Effector memory CD8-positive, alpha-beta T cell (primary cell): Measurements from ENCODE around the gene BACH2.

Experiments
- ATAC-seq: fragments of 150-1000 bp; cut with Tn5 transposase; replicated peaks from 2 replicates; pipeline ENCODE4 v1.10.0; 2021; ENCODE audit warnings: mild to moderate bottlenecking, moderate library complexity
- DNase-seq, 3 experiments: peaks; one replicate each; pipeline ENCODE4 v3.0.0; 2021
- H3K27ac Mint-ChIP-seq, 2 donors: one replicate each; pipeline ENCODE4 v1.8.0; 2022; ENCODE audit warnings: mild to moderate bottlenecking in 2 of 2, mixed read lengths in 2 of 2, moderate library complexity in 2 of 2
- H3K27me3 Mint-ChIP-seq, 2 donors: one replicate each; pipeline ENCODE4 v1.8.0; 2022; ENCODE audit warnings: mixed read lengths in 2 of 2
- H3K36me3 Mint-ChIP-seq: one replicate; pipeline ENCODE4 v1.8.0; 2022; ENCODE audit warnings: mild to moderate bottlenecking, moderate library complexity, mixed read lengths; ENCODE audit not compliant: insufficient read depth
- H3K4me1 Mint-ChIP-seq, 2 donors: one replicate each; pipeline ENCODE4 v1.8.0; 2022; ENCODE audit warnings: low read depth in 2 of 2, mixed read lengths in 2 of 2
- H3K4me3 Mint-ChIP-seq, 2 donors: one replicate each; pipeline ENCODE4 v1.8.0; 2022; ENCODE audit warnings: mild to moderate bottlenecking in 2 of 2, mixed read lengths in 2 of 2, moderate library complexity in 2 of 2
- H3K9me3 Mint-ChIP-seq, 2 donors: one replicate each; pipeline ENCODE4 v1.8.0; 2022; ENCODE audit warnings: mixed read lengths in 2 of 2

Gene BACH2

GRCh38 chr6:90233213-90233612 is 63.4 kb downstream of the BACH2 start:
- Mint-ChIP-seq H3K27me3 (peaks cover 0 to 7% of the 10 kb centered on the region in 2 donors), H3K36me3 (no peaks in the 10 kb centered on the region), H3K27ac (peak overlapping the region in 1 of 2 donors; percentile 80), H3K4me1 (peaks cover 5 to 25% of the 10 kb centered on the region in 2 donors), H3K9me3 (no peaks in the 10 kb centered on the region), H3K4me3 (no peak overlapping the region)
- ATAC-seq (no peak), DNase-seq (no peak)

GRCh38 chr6:90231798-90232197 is 64.8 kb downstream of the BACH2 start:
- no peak overlapping the region for H3K27ac Mint-ChIP-seq

GRCh38 chr6:90231308-90231707 is 65.3 kb downstream of the BACH2 start:
- DNase-seq (no peak), ATAC-seq (no peak)
- H3K9me3 Mint-ChIP-seq = no peaks in the 10 kb centered on the region
- no peaks in the 10 kb centered on the region for H3K36me3 Mint-ChIP-seq
- peaks cover 0 to 7% of the 10 kb centered on the region in 2 donors for H3K27me3 Mint-ChIP-seq
- peaks cover 5 to 24% of the 10 kb centered on the region in 2 donors for H3K4me1 Mint-ChIP-seq
- H3K27ac Mint-ChIP-seq = no peak overlapping the region
- no peak overlapping the region for H3K4me3 Mint-ChIP-seq

More at GRCh38 chr6:90231798-90232197, 64.8 kb downstream of the BACH2 start:
- peaks cover 5 to 25% of the 10 kb centered on the region in 2 donors for H3K4me1 Mint-ChIP-seq
- no peaks in the 10 kb centered on the region for H3K9me3 Mint-ChIP-seq
- H3K36me3 Mint-ChIP-seq = no peaks in the 10 kb centered on the region
- peaks cover 0 to 7% of the 10 kb centered on the region in 2 donors for H3K27me3 Mint-ChIP-seq
- DNase-seq = no peak
- no peak overlapping the region for H3K4me3 Mint-ChIP-seq
- ATAC-seq = no peak

- Mint-ChIP-seq H3K9me3 (no peaks in the 10 kb centered on the region), H3K4me3 (no peak overlapping the region), H3K4me1 (peaks cover 5 to 20% of the 10 kb centered on the region in 2 donors), H3K27ac (no peak overlapping the region), H3K27me3 (peaks cover 0 to 7% of the 10 kb centered on the region in 2 donors), H3K36me3 (no peaks in the 10 kb centered on the region)
- ATAC-seq (no peak), DNase-seq (no peak)
Measured at GRCh38 chr6:90230548-90231215, 66.0 kb downstream of the BACH2 start.

- Mint-ChIP-seq H3K4me3 (no peak overlapping the region), H3K4me1 (peaks cover 5 to 17% of the 10 kb centered on the region in 2 donors), H3K36me3 (no peaks in the 10 kb centered on the region), H3K27me3 (peaks cover 0 to 7% of the 10 kb centered on the region in 2 donors), H3K9me3 (no peaks in the 10 kb centered on the region), H3K27ac (no peak overlapping the region)
- no peak for ATAC-seq
- DNase-seq = no peak
Measured at GRCh38 chr6:90229331-90230010, 67.2 kb downstream of the BACH2 start.

- Mint-ChIP-seq H3K36me3 (no peaks in the 10 kb centered on the region), H3K27ac (no peak overlapping the region), H3K27me3 (peaks cover 0 to under 1% of the 10 kb centered on the region in 2 donors), H3K9me3 (peaks cover 2 to 5% of the 10 kb centered on the region in 2 donors), H3K4me3 (no peak overlapping the region), H3K4me1 (peaks cover 5 to 6% of the 10 kb centered on the region in 2 donors)
- ATAC-seq = no peak
- no peak for DNase-seq
Measured at GRCh38 chr6:90227673-90228072, 69.0 kb downstream of the BACH2 start.

DNA sequence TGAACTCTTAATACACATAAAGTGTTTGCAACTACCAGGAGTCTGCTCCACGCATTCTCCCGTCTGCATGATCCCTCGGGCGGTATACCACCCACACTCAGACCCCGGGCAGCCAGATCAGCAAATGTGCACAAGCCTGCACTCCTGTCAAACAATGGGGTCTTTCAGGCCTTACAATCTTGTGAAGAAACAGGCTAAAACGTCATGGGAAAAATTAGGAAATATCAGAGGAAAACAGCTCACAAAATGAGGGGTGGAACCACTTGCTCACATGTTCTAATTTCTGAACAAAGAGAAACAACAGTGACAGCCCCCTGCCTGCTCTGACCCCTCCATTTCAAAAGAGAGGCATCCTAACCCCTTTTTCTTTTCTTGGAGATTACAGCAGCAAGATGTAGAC is 69.4 kb downstream of the BACH2 start:
- Mint-ChIP-seq H3K36me3 (no peaks in the 10 kb centered on the region), H3K4me1 (peaks cover 5% of the 10 kb centered on the region in 2 donors), H3K4me3 (no peak overlapping the region), H3K27me3 (no peaks in the 10 kb centered on the region), H3K9me3 (peaks cover 3 to 9% of the 10 kb centered on the region in 2 donors), H3K27ac (no peak overlapping the region)
- ATAC-seq (no peak), DNase-seq (no peak)

- ATAC-seq (peak; percentile 36), DNase-seq (no peak)
- H3K27ac Mint-ChIP-seq = no peak overlapping the region
Measured at GRCh38 chr6:90226257-90226656, 70.4 kb downstream of the BACH2 start.

DNA sequence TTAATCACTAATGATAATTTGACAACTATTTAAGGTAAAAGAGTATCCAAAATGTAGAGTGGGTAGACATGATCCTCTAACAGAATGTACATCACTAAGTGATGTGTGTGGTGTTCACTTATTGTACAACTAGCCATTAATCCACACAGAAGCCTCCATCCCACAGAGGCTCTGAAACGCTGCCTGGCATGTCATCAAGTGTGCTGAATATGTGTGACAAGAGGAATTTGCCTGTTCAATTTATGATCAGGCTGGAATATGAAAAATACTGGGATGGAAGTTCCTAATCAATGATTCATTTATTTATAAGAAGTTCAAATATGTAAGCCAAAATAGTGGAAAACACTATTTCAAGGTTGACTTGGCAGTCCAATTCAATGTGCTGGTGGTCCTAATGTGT is 72.4 kb downstream of the BACH2 start:
- H3K9me3 Mint-ChIP-seq = peaks cover 3 to 9% of the 10 kb centered on the region in 2 donors
- no peaks in the 10 kb centered on the region for H3K36me3 Mint-ChIP-seq
- DNase-seq (no peak), ATAC-seq (no peak)
- H3K27me3 Mint-ChIP-seq = no peaks in the 10 kb centered on the region
- H3K27ac Mint-ChIP-seq = no peak overlapping the region
- no peak overlapping the region for H3K4me3 Mint-ChIP-seq
- no peaks in the 10 kb centered on the region for H3K4me1 Mint-ChIP-seq

More at GRCh38 chr6:90226257-90226656, 70.4 kb downstream of the BACH2 start:
- H3K9me3 Mint-ChIP-seq = peaks cover 3 to 9% of the 10 kb centered on the region in 2 donors
- H3K4me3 Mint-ChIP-seq = no peak overlapping the region
- H3K36me3 Mint-ChIP-seq = no peaks in the 10 kb centered on the region
- H3K4me1 Mint-ChIP-seq = peaks cover 3 to 5% of the 10 kb centered on the region in 2 donors
- no peaks in the 10 kb centered on the region for H3K27me3 Mint-ChIP-seq

DNA sequence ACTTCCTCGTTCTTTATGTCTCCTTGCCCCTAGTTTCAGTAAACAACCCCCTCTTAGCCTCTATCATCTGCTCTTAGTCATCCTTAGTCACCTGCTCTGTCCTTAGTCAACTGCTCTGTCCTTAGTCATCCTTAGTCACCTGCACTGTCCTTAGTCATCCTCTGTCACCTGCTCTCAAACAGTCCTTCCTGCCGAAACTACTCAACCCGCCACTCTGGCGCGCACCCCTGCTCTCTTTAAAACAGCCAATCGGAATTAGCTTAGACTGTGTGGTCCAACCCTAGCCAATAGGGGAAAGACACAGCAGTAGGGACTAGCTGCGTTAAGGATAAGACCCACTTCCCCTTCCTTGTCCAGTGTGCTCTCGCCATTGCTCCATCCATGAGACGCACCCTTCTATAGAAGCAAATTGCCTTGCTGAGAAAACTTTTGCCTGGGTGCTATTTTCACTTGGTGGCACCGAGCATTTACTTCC is 73.9 kb downstream of the BACH2 start:
- DNase-seq = no peak
- ATAC-seq = no peak
- no peaks in the 10 kb centered on the region for H3K36me3 Mint-ChIP-seq
- H3K9me3 Mint-ChIP-seq = peaks cover 3 to 9% of the 10 kb centered on the region in 2 donors
- peak overlapping the region in 1 of 2 donors; percentile 2 for H3K27ac Mint-ChIP-seq
- no peaks in the 10 kb centered on the region for H3K27me3 Mint-ChIP-seq
- H3K4me1 Mint-ChIP-seq = no peaks in the 10 kb centered on the region
- H3K4me3 Mint-ChIP-seq = no peak overlapping the region

DNA sequence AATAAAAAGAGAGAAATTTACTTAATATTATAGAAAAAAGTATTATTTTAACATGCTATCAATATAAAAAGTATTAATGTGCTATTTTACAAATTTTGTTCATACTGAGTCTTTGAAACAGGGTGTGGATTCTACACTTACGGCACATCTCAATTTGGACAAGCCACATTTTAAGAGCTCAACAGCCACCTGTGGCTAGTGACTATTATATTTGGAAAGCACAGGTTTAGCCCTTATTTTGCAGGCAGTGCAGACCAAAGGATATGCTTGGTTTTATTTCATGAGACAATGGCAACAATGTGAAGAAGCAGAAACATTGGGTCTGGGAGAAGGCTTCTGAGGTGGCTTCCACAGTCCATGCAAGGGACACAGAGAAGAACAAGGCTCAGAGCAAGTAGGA is 74.6 kb downstream of the BACH2 start:
- ATAC-seq (no peak), DNase-seq (no peak)
- peaks cover 3 to 9% of the 10 kb centered on the region in 2 donors for H3K9me3 Mint-ChIP-seq
- no peaks in the 10 kb centered on the region for H3K4me1 Mint-ChIP-seq
- H3K4me3 Mint-ChIP-seq = no peak overlapping the region
- no peaks in the 10 kb centered on the region for H3K36me3 Mint-ChIP-seq
- H3K27ac Mint-ChIP-seq = no peak overlapping the region
- no peaks in the 10 kb centered on the region for H3K27me3 Mint-ChIP-seq

DNA sequence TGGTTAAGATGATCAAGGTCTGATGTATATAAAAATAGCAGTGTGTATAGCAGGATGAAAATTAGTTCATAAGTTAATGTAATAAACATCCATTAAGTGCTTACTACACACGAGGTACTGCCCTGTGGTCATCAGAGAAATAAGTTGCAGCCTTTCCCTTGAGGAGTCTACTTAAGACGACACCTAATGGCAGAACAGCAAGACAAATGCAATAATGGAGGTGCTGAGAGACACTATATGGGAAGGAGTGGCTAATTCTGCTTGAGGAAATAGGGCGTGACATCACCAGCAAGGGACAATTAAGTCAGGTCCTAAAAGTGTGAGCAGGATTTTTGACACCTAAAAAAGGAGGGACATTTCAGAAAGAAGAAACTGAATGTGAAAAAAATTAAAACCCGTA is 75.2 kb downstream of the BACH2 start:
- H3K4me3 Mint-ChIP-seq = no peak overlapping the region
- H3K27me3 Mint-ChIP-seq = no peaks in the 10 kb centered on the region
- ATAC-seq = no peak
- H3K9me3 Mint-ChIP-seq = peaks cover 3 to 9% of the 10 kb centered on the region in 2 donors
- H3K27ac Mint-ChIP-seq = no peak overlapping the region
- H3K4me1 Mint-ChIP-seq = peaks cover 0 to 2% of the 10 kb centered on the region in 2 donors
- no peak for DNase-seq
- no peaks in the 10 kb centered on the region for H3K36me3 Mint-ChIP-seq

- Mint-ChIP-seq H3K36me3 (no peaks in the 10 kb centered on the region), H3K27ac (no peak overlapping the region), H3K4me3 (no peak overlapping the region), H3K9me3 (peaks cover 3 to 9% of the 10 kb centered on the region in 2 donors), H3K4me1 (peaks cover 0 to 6% of the 10 kb centered on the region in 2 donors), H3K27me3 (no peaks in the 10 kb centered on the region)
- no peak for DNase-seq
- ATAC-seq = no peak
Measured at GRCh38 chr6:90220273-90220672, 76.4 kb downstream of the BACH2 start.
